GM03348 (cell line): ENCODE data around the gene SGK2.
"Not testable (repeated sequence)": the region's sequence is repeated elsewhere in the genome, so short reads cannot be mapped to it uniquely, and the experiment has no call there.

Experiments used
- DNase-seq: peaks from one replicate; pipeline ENCODE4 v3.0.0; 2012; ENCODE audit warnings: low spot score

The SGK2 gene

GRCh38 chr20:43563991-43564390, 5.2 kb downstream of the SGK2 start:
- no peak for DNase-seq

GRCh38 chr20:43564455-43564854, 5.6 kb downstream of the SGK2 start:
- DNase-seq = no peak

GRCh38 chr20:43564993-43565757, 6.3 kb downstream of the SGK2 start:
- no peak for DNase-seq

GRCh38 chr20:43565758-43566104, 6.9 kb downstream of the SGK2 start:
- no peak for DNase-seq

GRCh38 chr20:43567477-43567876, 8.7 kb downstream of the SGK2 start:
- no peak for DNase-seq

- no peak for DNase-seq
Measured at GRCh38 chr20:43568706-43569105, 9.9 kb downstream of the SGK2 start.

- no peak for DNase-seq
Measured at GRCh38 chr20:43569282-43569681, 10.5 kb downstream of the SGK2 start.

- no peak for DNase-seq
Measured at GRCh38 chr20:43570496-43570895, 11.7 kb downstream of the SGK2 start.

- no peak for DNase-seq
Measured at GRCh38 chr20:43571310-43571709, 12.5 kb downstream of the SGK2 start.

- DNase-seq = no peak
Measured at GRCh38 chr20:43571771-43572170, 12.9 kb downstream of the SGK2 start.

GRCh38 chr20:43572891-43573290, 14.1 kb downstream of the SGK2 start:
- no peak for DNase-seq

- DNase-seq = no peak
Measured at GRCh38 chr20:43576108-43576507, 17.3 kb downstream of the SGK2 start.

- no peak for DNase-seq
Measured at GRCh38 chr20:43579861-43580793, 21.3 kb downstream of the SGK2 start.

- no peak for DNase-seq
Measured at GRCh38 chr20:43583133-43583864, 24.5 kb downstream of the SGK2 start.

- DNase-seq = peak; percentile 90
Measured at GRCh38 chr20:43583982-43584432, 25.2 kb downstream of the SGK2 start.

- DNase-seq = peak; percentile 69
Measured at GRCh38 chr20:43584448-43585136, 25.8 kb downstream of the SGK2 start.

- no peak for DNase-seq
Measured at GRCh38 chr20:43586641-43587040, 27.8 kb downstream of the SGK2 start.

GRCh38 chr20:43588526-43588925, 29.7 kb downstream of the SGK2 start:
- not testable (repeated sequence) for DNase-seq

GRCh38 chr20:43590036-43590391, 31.2 kb downstream of the SGK2 start:
- peak; percentile 27 for DNase-seq

GRCh38 chr20:43590392-43591303, 31.8 kb downstream of the SGK2 start, which contains the start of gene IFT52:
TSS of gene IFT52 (plus strand) at chr20:43590937. CDS start at chr20:43594699, 3,762 bp downstream.
- peak; percentile 96 for DNase-seq

- DNase-seq = not testable (repeated sequence)
Measured at GRCh38 chr20:43601960-43602359, 43.1 kb downstream of the SGK2 start.
